Subcutaneous preadipocyte (primary cell): ENCODE data around the gene ZDHHC8. TPM values are rescaled to one million over a fixed set of nuclear protein-coding genes. Genes with fewer than 3 reads are reported as not detected.

ENCODE experiments used
- small RNA-seq: library from RNA; depleted of rRNA; stranded (forward); fragments of <200 nt; gene quantifications from one replicate; pipeline ENCODE3, GENCODE V24; 2012
- total RNA-seq: library from RNA; depleted of rRNA; stranded (reverse); fragments of >200 nt; gene quantifications from 2 replicates; pipeline ENCODE4 v1.2.3, GENCODE V29; 2012

ZDHHC8 gene
- total RNA-seq: 9.6 and 14.9 TPM in 2 replicates

DNA sequence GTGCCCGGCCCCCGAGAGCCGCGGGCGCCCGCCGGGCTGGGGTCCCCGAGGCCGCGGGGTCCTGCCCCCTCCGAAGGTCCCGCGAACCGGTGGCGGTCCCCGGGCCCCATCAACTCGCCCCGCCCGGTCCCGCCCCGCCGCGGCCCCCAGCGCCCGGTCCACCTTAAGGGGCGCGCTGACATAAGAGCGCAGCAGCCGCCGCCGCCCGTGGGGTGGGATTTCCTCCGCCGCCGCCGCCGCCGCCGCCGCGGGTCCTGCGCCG, at the start of gene ZDHHC8:
Gene ZDHHC8, plus strand, starts transcription at position 208 of the 262 bp plus-strand sequence. CDS start 144 bp downstream, outside the sequence.

DNA sequence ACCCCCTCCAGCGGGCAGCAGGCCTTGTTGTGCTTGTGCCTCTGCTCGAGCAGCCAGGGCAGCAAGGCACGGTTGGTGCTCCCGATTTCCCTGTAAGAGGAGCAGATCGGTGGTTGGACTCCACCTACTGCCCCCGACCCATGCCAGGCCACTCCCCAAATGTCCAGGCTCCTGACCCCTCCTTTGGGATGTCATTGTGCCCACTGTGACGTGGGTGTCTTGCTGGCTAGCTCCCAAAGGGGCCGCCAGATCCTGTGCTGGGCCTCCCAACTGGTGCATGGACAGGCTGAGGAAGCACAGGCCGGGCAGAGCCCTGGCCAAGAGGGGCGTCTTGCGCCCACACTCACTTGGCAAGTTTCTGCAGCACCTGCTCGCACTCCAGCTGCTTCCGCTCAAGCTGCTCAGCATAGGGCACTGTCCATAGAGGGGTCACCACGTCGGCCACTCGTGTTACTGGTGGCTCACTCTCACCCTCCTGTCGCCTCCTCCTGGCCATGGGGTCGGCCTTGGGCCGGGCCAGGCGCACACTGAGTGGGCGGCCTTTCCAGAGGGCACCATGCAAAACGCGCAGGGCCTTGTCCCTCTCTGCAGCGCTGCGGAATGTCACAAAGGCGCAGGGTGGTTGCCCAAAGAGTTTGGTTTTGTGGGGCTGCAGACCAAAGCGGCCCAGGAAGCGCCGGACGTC, 15.8 kb upstream of the ZDHHC8 start, which contains the start of gene RANBP1:
Gene RANBP1, plus strand, starts transcription at position 414 of the 685 bp plus-strand sequence. Its CDS starts 81 bp downstream, at position 495.

GRCh38 chr22:20116951-20117632, 14.5 kb upstream of the ZDHHC8 start, which contains the start of gene TRMT2A:
TSS of gene TRMT2A (minus strand) at chr22:20117226. CDS start at chr22:20116906, 320 bp downstream.

DNA sequence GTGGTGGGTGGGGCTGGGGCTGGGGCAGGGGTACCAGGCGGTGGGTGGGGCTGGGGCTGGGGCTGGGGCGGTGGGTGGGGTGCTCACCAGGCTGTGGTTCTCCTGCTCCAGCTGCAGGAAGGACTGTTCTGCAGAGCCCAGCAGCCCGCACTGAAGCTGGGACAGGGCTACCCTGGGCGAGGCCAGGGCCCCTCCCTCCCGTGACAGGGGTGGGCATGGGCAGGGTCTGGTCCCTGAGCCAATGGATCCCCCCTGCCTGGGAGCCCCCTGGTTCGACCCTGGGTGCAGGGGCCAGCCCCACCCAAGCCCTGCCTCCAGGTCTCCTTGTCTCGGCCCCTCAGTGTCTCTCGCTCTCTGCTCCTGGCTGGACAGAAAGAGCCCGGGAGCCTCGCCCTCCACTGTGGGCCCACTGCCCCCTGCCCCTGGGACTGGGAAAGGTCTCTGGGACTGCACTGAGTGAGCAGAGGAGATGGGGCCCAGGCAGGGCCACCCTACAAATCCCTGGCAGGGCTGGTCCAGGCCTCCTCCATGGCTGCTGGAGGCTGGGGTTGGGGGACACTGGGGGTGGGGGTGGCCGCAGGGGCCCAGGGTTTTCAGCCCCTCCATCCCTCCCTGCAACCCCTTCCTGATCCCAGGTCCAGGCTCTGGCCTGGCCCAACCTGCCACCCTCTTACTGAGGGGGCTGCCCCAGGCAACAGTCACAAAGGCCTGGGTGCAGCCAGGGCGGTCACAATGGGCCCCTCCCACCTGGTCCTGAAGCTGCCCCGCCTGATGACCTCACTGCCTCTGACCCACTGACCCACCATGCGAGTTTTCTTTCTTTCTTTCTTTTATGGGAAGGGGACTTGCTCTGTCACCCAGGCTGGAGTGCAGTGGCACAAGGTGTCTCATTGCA, 19.0 kb downstream of the ZDHHC8 start, which contains the start of gene CCDC188:
Gene CCDC188, minus strand, starts transcription at position 675 of the 895 bp plus-strand sequence. Its CDS starts 69 bp downstream, at position 606.

Small RNA genes within 50 kb of the gene (small RNA-seq; reads per million reads assigned to genes)
- 0.25 reads per million for gene MIR6816
- gene RF00599: not detected

Other genes starting within 250 kb of the ZDHHC8 start
- gene COMT, start 190.0 kb upstream of the ZDHHC8 start, total RNA-seq: 86.4 and 136 TPM in 2 replicates
- 20.9 and 31.3 TPM in 2 replicates for gene TXNRD2, start 190.0 kb upstream of the ZDHHC8 start, total RNA-seq
- gene ARVCF, start 115.0 kb upstream of the ZDHHC8 start, total RNA-seq: 2.6 and 3.3 TPM in 2 replicates
- gene TANGO2, start 110.7 kb upstream of the ZDHHC8 start, total RNA-seq: 28.7 and 31.5 TPM in 2 replicates
- 17.6 and 30.1 TPM in 2 replicates for gene DGCR8, start 51.6 kb upstream of the ZDHHC8 start, total RNA-seq
- gene RANBP1, start 15.7 kb upstream of the ZDHHC8 start, total RNA-seq: 221 and 271 TPM in 2 replicates
- gene TRMT2A, start 14.6 kb upstream of the ZDHHC8 start, total RNA-seq: 50.3 and 52.8 TPM in 2 replicates
- gene CCDC188, start 19.3 kb downstream of the ZDHHC8 start, total RNA-seq: 0.37 and 2.2 TPM in 2 replicates
- gene RTN4R, start 136.5 kb downstream of the ZDHHC8 start, total RNA-seq: 0.59 TPM in 1 of 2 replicates, not detected in the other
- 35.0 and 41.5 TPM in 2 replicates for gene DGCR6L, start 188.3 kb downstream of the ZDHHC8 start, total RNA-seq